HEK293T (cell line): ENCODE results near the gene SDHA.
"Not testable (repeated sequence)": the region's sequence is repeated elsewhere in the genome, so short reads cannot be mapped to it uniquely, and the experiment has no call there.

Experiments used
- ARNT ChIP-seq: fragments of 450-650 bp; IDR thresholded peaks from 2 replicates; pipeline ENCODE4 v1.6.1; 2017; ENCODE audit warnings: mild to moderate bottlenecking
- BHLHE40 ChIP-seq: fragments of 450-650 bp; IDR thresholded peaks from 2 replicates; pipeline ENCODE4 v1.6.1; 2016; ENCODE audit warnings: mild to moderate bottlenecking, moderate library complexity, borderline replicate concordance
- ELF4 ChIP-seq: fragments of 450-650 bp; IDR thresholded peaks from 2 replicates; pipeline ENCODE4 v1.6.1; 2017; ENCODE audit warnings: antibody characterized with exemption
- FOXA1 ChIP-seq: fragments of 450-650 bp; IDR thresholded peaks from 2 replicates; pipeline ENCODE4 v1.6.1; 2016; ENCODE audit warnings: mild to moderate bottlenecking
- FOXK2 ChIP-seq: fragments of 450-650 bp; IDR thresholded peaks from 2 replicates; pipeline ENCODE4 v1.6.1; 2016; ENCODE audit warnings: mild to moderate bottlenecking
- FOXM1 ChIP-seq: fragments of 450-650 bp; IDR thresholded peaks from 2 replicates; pipeline ENCODE4 v1.6.1; 2017; ENCODE audit warnings: mild to moderate bottlenecking, borderline replicate concordance
- HDGF ChIP-seq: fragments of 450-650 bp; IDR thresholded peaks from 2 replicates; pipeline ENCODE4 v1.6.1; 2017; ENCODE audit warnings: antibody characterized with exemption, borderline replicate concordance
- LEF1 ChIP-seq: fragments of 450-650 bp; IDR thresholded peaks from 2 replicates; pipeline ENCODE4 v1.6.1; 2017; ENCODE audit warnings: mild to moderate bottlenecking, borderline replicate concordance
- NFRKB ChIP-seq: fragments of 450-650 bp; IDR thresholded peaks from 2 replicates; pipeline ENCODE4 v1.6.1; 2016; ENCODE audit warnings: mild to moderate bottlenecking, moderate library complexity
- SP1 ChIP-seq: fragments of 450-650 bp; IDR thresholded peaks from 2 replicates; pipeline ENCODE4 v1.6.1; 2017
- TARDBP ChIP-seq: fragments of 450-650 bp; IDR thresholded peaks from 2 replicates; pipeline ENCODE4 v1.6.1; 2016
- ZNF384 ChIP-seq: fragments of 450-650 bp; IDR thresholded peaks from 2 replicates; pipeline ENCODE4 v1.6.1; 2016
- TF ChIP-seq, protein P1 (sequence below): fragments of 450-650 bp; IDR thresholded peaks from 2 replicates; pipeline ENCODE4 v1.6.1; 2016

GRCh38 chr5:274346-274745, 56.2 kb downstream of the SDHA start:
- TF ChIP-seq SP1, FOXM1, FOXA1, HDGF, TARDBP, ARNT, BHLHE40, NFRKB, ZNF384, LEF1, ELF4, FOXK2: not testable (repeated sequence)
- TF ChIP-seq, protein P1, sequence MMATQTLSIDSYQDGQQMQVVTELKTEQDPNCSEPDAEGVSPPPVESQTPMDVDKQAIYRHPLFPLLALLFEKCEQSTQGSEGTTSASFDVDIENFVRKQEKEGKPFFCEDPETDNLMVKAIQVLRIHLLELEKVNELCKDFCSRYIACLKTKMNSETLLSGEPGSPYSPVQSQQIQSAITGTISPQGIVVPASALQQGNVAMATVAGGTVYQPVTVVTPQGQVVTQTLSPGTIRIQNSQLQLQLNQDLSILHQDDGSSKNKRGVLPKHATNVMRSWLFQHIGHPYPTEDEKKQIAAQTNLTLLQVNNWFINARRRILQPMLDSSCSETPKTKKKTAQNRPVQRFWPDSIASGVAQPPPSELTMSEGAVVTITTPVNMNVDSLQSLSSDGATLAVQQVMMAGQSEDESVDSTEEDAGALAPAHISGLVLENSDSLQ: not testable (repeated sequence)
